HG03432 (cell line): Measurements from ENCODE around the gene CTRB1.
A peak's percentile ranks its signal among the peaks of the same experiment; 100 is the strongest.
"Not testable (repeated sequence)": the region's sequence is repeated elsewhere in the genome, so short reads cannot be mapped to it uniquely, and the experiment has no call there.

Source experiments
- ATAC-seq: cut with Tn5 transposase; IDR thresholded peaks from one replicate; pipeline ENCODE4 v1.9.1; 2021; ENCODE audit warnings: mild to moderate bottlenecking, moderate library complexity; ENCODE audit not compliant: unreplicated experiment

Gene CTRB1

GRCh38 chr16:75239542-75240122 is 20.8 kb downstream of the CTRB1 start:
- no peak for ATAC-seq

GRCh38 chr16:75240633-75241032 is 21.8 kb downstream of the CTRB1 start:
- ATAC-seq = not testable (repeated sequence)

- no peak for ATAC-seq
Measured at GRCh38 chr16:75241412-75241811, 22.6 kb downstream of the CTRB1 start.

- ATAC-seq = no peak
Measured at GRCh38 chr16:75241955-75242354, 23.2 kb downstream of the CTRB1 start.

- not testable (repeated sequence) for ATAC-seq
Measured at GRCh38 chr16:75242436-75243078, 23.8 kb downstream of the CTRB1 start.

- ATAC-seq = no peak
Measured at GRCh38 chr16:75243667-75244224, 25.0 kb downstream of the CTRB1 start.

GRCh38 chr16:75244225-75244809 is 25.5 kb downstream of the CTRB1 start:
- ATAC-seq = peak; percentile 2

GRCh38 chr16:75244844-75245758 is 26.3 kb downstream of the CTRB1 start:
- ATAC-seq = peak; percentile 52

GRCh38 chr16:75246504-75247205 is 27.9 kb downstream of the CTRB1 start:
- no peak for ATAC-seq

GRCh38 chr16:75247249-75247648 is 28.5 kb downstream of the CTRB1 start:
- ATAC-seq = no peak

- ATAC-seq = no peak
Measured at GRCh38 chr16:75248142-75248535, 29.4 kb downstream of the CTRB1 start.

- ATAC-seq = no peak
Measured at GRCh38 chr16:75248536-75249380, 30.0 kb downstream of the CTRB1 start.

- ATAC-seq = no peak
Measured at GRCh38 chr16:75249441-75249840, 30.7 kb downstream of the CTRB1 start.

- ATAC-seq = no peak
Measured at GRCh38 chr16:75250089-75250808, 31.5 kb downstream of the CTRB1 start.

- peak; percentile 42 for ATAC-seq
Measured at GRCh38 chr16:75250809-75251279, 32.1 kb downstream of the CTRB1 start.

GRCh38 chr16:75251280-75252048 is 32.7 kb downstream of the CTRB1 start, which contains the start of gene BCAR1:
Gene BCAR1 (minus strand): TSS chr16:75251624. CDS start chr16:75251482, 142 bp downstream.
- ATAC-seq = peak; percentile 81

GRCh38 chr16:75252049-75252864 is 33.5 kb downstream of the CTRB1 start:
- no peak for ATAC-seq
